ENCODE results near the gene ATF7.

DNA sequence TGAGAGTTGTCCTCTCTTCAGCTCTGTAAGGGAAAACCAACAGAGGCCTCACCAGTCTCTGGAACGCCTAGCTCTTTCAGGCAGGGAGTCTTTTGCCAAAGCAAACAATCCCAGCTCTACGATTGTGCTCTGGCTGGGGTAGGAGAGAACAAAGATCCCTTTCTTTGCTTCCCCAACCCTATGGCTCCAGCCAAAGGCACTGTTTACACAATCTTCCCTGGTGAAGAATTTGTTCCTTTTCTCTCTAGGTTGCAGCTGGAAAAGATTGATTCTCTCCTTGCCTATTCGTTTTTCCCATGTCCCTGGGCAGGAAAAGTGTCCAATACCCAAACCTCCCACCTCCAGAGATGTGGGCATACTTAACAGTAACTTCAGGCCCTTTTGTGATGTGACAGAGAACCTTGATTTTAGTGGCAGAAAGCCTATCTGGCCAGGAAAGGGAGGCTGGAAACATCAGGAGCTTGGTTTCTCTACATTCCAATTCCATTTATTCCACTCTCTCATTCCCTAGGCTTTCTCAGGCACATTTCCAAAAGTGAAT is 32.9 kb upstream of the ATF7 start:
- TF ChIP-seq POLR2AphosphoS5 (IDR thresholded peaks at IDR 0.05) (peak in 1 of 3 donors; percentile 39), EP300 (IDR thresholded peaks at IDR 0.05; ENCODE audit: low read depth) (no peak), POLR2A (IDR thresholded peaks at IDR 0.05) (peak; percentile 8)
- TF ChIP-seq, protein P1, sequence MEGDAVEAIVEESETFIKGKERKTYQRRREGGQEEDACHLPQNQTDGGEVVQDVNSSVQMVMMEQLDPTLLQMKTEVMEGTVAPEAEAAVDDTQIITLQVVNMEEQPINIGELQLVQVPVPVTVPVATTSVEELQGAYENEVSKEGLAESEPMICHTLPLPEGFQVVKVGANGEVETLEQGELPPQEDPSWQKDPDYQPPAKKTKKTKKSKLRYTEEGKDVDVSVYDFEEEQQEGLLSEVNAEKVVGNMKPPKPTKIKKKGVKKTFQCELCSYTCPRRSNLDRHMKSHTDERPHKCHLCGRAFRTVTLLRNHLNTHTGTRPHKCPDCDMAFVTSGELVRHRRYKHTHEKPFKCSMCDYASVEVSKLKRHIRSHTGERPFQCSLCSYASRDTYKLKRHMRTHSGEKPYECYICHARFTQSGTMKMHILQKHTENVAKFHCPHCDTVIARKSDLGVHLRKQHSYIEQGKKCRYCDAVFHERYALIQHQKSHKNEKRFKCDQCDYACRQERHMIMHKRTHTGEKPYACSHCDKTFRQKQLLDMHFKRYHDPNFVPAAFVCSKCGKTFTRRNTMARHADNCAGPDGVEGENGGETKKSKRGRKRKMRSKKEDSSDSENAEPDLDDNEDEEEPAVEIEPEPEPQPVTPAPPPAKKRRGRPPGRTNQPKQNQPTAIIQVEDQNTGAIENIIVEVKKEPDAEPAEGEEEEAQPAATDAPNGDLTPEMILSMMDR (IDR thresholded peaks at IDR 0.05): no peak
